HG02610 (cell line): ENCODE measurements around the gene SEMA3G.
A peak's percentile ranks its signal among the peaks of the same experiment; 100 is the strongest.

ENCODE experiments used
- ATAC-seq: cut with Tn5 transposase; IDR thresholded peaks from one replicate; pipeline ENCODE4 v1.9.1; 2021; ENCODE audit warnings: mild to moderate bottlenecking, moderate library complexity; ENCODE audit not compliant: unreplicated experiment

The SEMA3G gene

GRCh38 chr3:52444860-52445793, at the start of gene SEMA3G:
TSS of gene SEMA3G (minus strand) at chr3:52445103. CDS start at chr3:52445027, 76 bp downstream.
- peak; percentile 85 for ATAC-seq

GRCh38 chr3:52494445-52494844, 49.5 kb upstream of the SEMA3G start:
- no peak for ATAC-seq

GRCh38 chr3:52493232-52494017, 48.5 kb upstream of the SEMA3G start:
- no peak for ATAC-seq

DNA sequence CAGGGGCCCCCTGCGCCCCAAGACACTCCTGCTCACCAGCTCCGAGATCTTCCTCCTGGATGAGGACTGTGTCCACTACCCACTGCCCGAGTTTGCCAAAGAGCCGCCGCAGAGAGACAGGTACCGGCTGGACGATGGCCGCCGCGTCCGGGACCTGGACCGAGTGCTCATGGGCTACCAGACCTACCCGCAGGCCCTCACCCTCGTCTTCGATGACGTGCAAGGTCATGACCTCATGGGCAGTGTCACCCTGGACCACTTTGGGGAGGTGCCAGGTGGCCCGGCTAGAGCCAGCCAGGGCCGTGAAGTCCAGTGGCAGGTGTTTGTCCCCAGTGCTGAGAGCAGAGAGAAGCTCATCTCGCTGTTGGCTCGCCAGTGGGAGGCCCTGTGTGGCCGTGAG, 47.2 kb upstream of the SEMA3G start:
- no peak for ATAC-seq

DNA sequence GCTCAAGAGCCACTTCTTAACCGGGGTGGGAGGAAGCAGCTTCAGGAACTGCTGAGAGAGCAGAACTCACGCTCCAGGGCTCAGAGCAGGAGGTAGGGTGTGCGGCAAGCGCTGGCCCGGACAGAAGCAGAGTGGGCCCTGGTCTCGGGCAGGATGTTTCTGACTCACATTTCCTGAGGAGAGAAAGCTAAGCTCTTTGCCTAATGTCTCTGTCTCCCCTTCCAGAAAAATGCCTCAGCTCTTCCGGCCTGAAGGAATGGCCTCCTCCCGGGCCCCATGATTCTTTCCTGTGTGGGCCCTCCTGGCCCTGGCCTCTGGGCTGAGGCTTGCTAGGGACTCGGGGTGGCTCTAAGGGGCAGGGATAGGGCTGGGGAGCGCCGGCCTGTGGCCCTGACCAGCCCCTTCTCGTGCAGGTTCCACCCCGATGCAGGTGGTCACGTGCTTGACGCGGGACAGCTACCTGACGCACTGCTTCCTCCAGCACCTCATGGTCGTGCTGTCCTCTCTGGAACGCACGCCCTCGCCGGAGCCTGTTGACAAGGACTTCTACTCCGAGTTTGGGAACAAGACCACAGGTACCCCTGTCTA, 46.1 kb upstream of the SEMA3G start:
- no peak for ATAC-seq

- no peak for ATAC-seq
Observed at GRCh38 chr3:52490035-52490938, 45.4 kb upstream of the SEMA3G start.

GRCh38 chr3:52489453-52489852, 44.5 kb upstream of the SEMA3G start:
- no peak for ATAC-seq

DNA sequence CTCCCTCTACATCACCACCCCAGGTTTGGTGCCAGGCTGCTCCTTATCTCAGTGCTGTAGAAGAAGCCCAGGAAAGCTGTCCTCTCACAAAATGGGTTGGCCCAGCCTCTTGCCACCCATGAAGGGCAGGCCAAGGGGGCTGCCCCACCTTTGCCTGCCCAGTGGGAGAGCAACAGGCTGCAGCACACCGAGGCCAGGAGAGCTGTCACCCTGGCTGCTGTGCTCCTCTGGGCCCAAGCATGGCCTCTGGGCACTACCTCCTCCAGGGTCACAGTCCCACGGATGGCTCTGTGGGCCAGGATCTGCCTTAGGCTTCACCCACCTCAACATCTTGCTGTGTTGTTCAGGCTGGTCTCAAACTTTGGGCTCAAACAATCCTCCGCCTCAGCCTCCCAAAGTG, 43.8 kb upstream of the SEMA3G start:
- no peak for ATAC-seq

DNA sequence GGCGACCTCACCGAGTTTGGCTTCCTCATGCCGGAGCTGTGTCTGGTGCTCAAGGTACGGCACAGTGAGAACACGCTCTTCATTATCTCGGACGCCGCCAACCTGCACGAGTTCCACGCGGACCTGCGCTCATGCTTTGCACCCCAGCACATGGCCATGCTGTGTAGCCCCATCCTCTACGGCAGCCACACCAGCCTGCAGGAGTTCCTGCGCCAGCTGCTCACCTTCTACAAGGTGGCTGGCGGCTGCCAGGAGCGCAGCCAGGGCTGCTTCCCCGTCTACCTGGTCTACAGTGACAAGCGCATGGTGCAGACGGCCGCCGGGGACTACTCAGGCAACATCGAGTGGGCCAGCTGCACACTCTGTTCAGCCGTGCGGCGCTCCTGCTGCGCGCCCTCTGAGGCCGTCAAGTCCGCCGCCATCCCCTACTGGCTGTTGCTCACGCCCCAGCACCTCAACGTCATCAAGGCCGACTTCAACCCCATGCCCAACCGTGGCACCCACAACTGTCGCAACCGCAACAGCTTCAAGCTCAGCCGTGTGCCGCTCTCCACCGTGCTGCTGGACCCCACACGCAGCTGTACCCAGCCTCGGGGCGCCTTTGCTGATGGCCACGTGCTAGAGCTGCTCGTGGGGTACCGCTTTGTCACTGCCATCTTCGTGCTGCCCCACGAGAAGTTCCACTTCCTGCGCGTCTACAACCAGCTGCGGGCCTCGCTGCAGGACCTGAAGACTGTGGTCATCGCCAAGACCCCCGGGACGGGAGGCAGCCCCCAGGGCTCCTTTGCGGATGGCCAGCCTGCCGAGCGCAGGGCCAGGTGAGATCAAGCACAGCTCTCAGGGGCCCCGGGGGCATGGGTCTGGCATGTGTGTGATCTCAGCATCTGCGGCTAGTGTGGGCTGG, 43.1 kb upstream of the SEMA3G start:
- no peak for ATAC-seq

DNA sequence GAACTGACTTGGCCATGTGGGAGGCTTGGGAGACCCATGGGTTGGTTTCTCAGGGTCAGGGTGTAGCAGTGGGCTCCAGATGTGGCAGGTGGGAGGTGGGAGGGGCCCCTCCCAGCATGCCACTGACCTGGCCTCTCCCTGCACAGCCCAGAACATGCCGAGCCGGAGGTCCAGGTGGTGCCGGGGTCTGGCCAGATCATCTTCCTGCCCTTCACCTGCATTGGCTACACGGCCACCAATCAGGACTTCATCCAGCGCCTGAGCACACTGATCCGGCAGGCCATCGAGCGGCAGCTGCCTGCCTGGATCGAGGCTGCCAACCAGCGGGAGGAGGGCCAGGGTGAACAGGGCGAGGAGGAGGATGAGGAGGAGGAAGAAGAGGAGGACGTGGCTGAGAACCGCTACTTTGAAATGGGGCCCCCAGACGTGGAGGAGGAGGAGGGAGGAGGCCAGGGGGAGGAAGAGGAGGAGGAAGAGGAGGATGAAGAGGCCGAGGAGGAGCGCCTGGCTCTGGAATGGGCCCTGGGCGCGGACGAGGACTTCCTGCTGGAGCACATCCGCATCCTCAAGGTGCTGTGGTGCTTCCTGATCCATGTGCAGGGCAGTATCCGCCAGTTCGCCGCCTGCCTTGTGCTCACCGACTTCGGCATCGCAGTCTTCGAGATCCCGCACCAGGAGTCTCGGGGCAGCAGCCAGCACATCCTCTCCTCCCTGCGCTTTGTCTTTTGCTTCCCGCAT, 42.3 kb upstream of the SEMA3G start:
- ATAC-seq: no peak

GRCh38 chr3:52484680-52485461, 40.0 kb upstream of the SEMA3G start:
- no peak for ATAC-seq

GRCh38 chr3:52483577-52484381, 38.9 kb upstream of the SEMA3G start:
- no peak for ATAC-seq

DNA sequence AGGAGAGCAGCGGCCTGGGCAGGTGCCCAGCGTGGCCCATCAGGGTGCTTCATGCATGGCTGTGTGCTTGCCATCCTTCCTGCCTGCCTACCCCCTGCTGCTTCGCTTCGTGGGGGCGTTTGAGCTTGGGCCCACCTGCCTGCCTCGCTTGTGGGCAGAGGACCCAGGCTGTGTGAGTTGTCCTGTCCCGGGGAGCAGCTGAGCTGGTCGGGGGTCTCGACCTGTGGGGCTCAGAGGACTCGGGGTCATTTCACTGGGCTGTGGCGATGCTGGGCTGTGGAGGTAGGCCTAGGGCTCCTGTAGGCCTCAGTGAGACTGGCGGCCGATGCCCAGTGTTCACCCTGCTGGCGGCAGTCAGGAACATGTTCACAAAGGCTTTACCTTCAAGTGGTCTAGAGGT, 38.2 kb upstream of the SEMA3G start:
- ATAC-seq: no peak

DNA sequence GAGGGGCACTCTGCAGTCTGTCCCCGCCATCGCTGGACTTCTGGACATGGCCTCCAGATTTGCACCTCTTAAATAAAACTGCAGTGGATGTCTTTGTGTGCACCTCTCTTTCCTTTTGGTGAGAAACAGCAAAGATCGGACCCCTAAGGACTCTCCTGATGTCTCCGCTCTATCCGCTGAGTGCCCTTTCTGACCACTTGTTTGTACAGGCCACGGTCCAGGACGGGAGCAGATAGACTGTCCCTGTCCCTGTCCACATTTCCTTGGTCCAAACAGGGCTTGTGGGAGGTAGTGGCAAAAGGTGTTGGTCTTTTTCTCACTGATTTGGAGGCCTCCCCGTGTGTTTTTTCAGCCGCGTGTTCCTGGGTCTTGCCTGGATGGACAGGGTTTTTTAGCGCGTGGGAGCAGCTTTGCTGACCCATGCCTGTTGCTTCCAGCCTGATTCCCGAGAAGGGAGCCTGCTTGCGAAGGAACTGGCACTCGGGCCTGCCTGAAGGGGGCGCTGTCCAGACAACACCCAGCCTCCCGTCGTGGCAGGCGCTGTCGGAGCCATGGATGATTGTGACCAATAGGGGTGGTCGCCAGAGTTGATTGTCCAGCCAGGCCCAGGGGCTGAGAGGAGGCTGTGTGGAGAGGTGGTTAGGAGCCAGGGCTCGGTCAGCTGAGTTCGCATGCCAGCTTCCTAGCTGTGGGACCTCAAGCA, 37.1 kb upstream of the SEMA3G start:
- no peak for ATAC-seq

DNA sequence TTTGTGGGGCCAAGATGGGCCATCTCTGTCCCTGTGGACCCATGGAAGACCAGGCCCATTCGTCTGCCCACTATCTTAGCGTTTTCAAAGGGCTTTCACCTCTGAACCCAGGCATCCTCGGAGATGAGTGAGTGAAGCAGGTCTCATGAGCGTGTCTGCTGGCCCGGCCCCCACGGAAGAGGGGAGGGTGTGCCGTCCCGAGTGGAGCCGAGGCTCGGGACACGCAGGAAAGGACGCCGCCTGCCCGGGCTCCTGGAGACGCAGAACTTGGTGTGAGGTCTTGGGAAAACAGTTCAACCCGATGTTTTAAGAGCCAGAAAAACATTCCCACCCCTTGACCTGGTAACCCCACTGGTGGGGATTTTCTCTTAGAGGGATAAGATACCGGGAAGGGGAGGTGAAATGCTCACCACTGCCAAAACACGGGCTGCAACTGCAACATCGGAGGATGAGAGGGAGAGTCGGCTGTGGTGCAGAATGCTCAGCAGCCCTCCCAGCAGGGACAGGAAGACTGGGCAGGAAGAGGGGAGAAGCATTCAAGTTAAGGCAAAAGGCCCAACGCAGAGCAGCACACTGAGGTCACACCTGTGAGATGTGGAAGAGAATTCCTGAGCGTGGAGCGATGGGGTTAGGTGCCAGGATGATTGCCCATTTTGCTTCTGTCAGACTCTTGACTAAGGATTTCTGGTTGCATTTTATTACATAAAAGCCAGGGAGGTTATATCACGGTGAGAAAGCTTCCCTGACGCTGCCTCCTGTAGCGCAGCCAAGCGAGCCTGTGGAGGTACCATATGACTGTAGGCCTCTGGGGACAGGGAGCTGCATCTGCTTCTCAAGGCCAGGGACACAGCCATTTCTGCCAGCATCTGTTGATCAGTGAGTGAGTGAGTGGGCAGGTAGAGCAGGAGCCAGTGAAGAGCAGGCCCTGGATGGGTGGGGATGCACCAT, 36.1 kb upstream of the SEMA3G start:
- no peak for ATAC-seq
